ENCODE results near the gene H2AZ2.
"Not testable (repeated sequence)": the region's sequence is repeated elsewhere in the genome, so short reads cannot be mapped to it uniquely, and the experiment has no call there.

Gene H2AZ2

GRCh38 chr7:44787762-44788161, 60.1 kb downstream of the H2AZ2 start:
- no peak overlapping the region for H3K27ac ChIP-seq (replicated peaks)
- H3K4me3 ChIP-seq (replicated peaks; ENCODE audit: insufficient read depth, low read length), result no peak overlapping the region
- no peak for DNase-seq (ENCODE audit: low read depth in 1 of 2, low spot score in 1 of 2)
- H3K27me3 ChIP-seq (ENCODE audit: insufficient read depth, poor library complexity, severe bottlenecking), result no peaks in the 10 kb centered on the region
- TF ChIP-seq SPI1 (IDR thresholded peaks at IDR 0.05; ENCODE audit: borderline replicate concordance, low read depth), result no peak
- no peak for TF ChIP-seq POLR2AphosphoS5 (IDR thresholded peaks at IDR 0.05; ENCODE audit: low read depth)
- no peak for TF ChIP-seq REST (IDR thresholded peaks at IDR 0.05; ENCODE audit: insufficient replicate concordance, low read depth)

GRCh38 chr7:44787041-44787440, 60.8 kb downstream of the H2AZ2 start:
- DNase-seq (ENCODE audit: low read depth in 1 of 2, low spot score in 1 of 2), result no peak

GRCh38 chr7:44785218-44785617, 62.7 kb downstream of the H2AZ2 start:
- not testable (repeated sequence) for H3K27ac ChIP-seq (replicated peaks); H3K4me3 ChIP-seq (replicated peaks; ENCODE audit: insufficient read depth, low read length); DNase-seq (ENCODE audit: low read depth in 1 of 2, low spot score in 1 of 2); H3K27me3 ChIP-seq (ENCODE audit: insufficient read depth, poor library complexity, severe bottlenecking)

More at GRCh38 chr7:44787041-44787440, 60.8 kb downstream of the H2AZ2 start:
- no peak overlapping the region for H3K4me3 ChIP-seq (replicated peaks; ENCODE audit: insufficient read depth, low read length)
- TF ChIP-seq REST (IDR thresholded peaks at IDR 0.05; ENCODE audit: insufficient replicate concordance, low read depth), result no peak
- TF ChIP-seq CTCF (IDR thresholded peaks at IDR 0.05; ENCODE audit: insufficient read depth, low read length), result no peak
- TF ChIP-seq POLR2AphosphoS5 (IDR thresholded peaks at IDR 0.05; ENCODE audit: low read depth), result no peak
- TF ChIP-seq GABPA (IDR thresholded peaks at IDR 0.05; ENCODE audit: low read depth), result no peak
- no peak for TF ChIP-seq SPI1 (IDR thresholded peaks at IDR 0.05; ENCODE audit: borderline replicate concordance, low read depth)
- no peak overlapping the region for H3K27ac ChIP-seq (replicated peaks)
- no peaks in the 10 kb centered on the region for H3K27me3 ChIP-seq (ENCODE audit: insufficient read depth, poor library complexity, severe bottlenecking)

GRCh38 chr7:44784364-44784763, 63.5 kb downstream of the H2AZ2 start:
- Histone ChIP-seq H3K27me3 (ENCODE audit: insufficient read depth, poor library complexity, severe bottlenecking) (no peaks in the 10 kb centered on the region), H3K4me3 (replicated peaks; ENCODE audit: insufficient read depth, low read length) (no peak overlapping the region), H3K27ac (replicated peaks) (no peak overlapping the region)
- DNase-seq (ENCODE audit: low read depth in 1 of 2, low spot score in 1 of 2), result no peak
- TF ChIP-seq GABPA (IDR thresholded peaks at IDR 0.05; ENCODE audit: low read depth) (no peak), REST (IDR thresholded peaks at IDR 0.05; ENCODE audit: insufficient replicate concordance, low read depth) (no peak), POLR2AphosphoS5 (IDR thresholded peaks at IDR 0.05; ENCODE audit: low read depth) (no peak)

GRCh38 chr7:44783407-44783806, 64.5 kb downstream of the H2AZ2 start:
- no peak overlapping the region for H3K4me3 ChIP-seq (replicated peaks; ENCODE audit: insufficient read depth, low read length)
- TF ChIP-seq CTCF (IDR thresholded peaks at IDR 0.05; ENCODE audit: insufficient read depth, low read length) (no peak), SPI1 (IDR thresholded peaks at IDR 0.05; ENCODE audit: borderline replicate concordance, low read depth) (no peak), REST (IDR thresholded peaks at IDR 0.05; ENCODE audit: insufficient replicate concordance, low read depth) (no peak), GABPA (IDR thresholded peaks at IDR 0.05; ENCODE audit: low read depth) (no peak), POLR2AphosphoS5 (IDR thresholded peaks at IDR 0.05; ENCODE audit: low read depth) (no peak)
- no peak for DNase-seq (ENCODE audit: low read depth in 1 of 2, low spot score in 1 of 2)
- H3K27ac ChIP-seq (replicated peaks), result no peak overlapping the region
- H3K27me3 ChIP-seq (ENCODE audit: insufficient read depth, poor library complexity, severe bottlenecking), result no peaks in the 10 kb centered on the region

Measured in HL-60 (cell line).